Activated B cell treated with CpG ODN at 0.5 μM for 24 hours (primary cell): ENCODE measurements around the gene TPD52L1. TPM values are rescaled to one million over a fixed set of nuclear protein-coding genes. Genes with fewer than 3 reads are reported as not detected.

ENCODE experiments used
- ATAC-seq: fragments of 200-7000 bp; cut with Tn5 transposase; one replicate; pipeline ENCODE4 v1.10.0; 2021; ENCODE audit warnings: low read depth, mild to moderate bottlenecking, moderate library complexity
- CTCF ChIA-PET: fragments of 350-600 bp; sonication (Branson Sonifier 250); formaldehyde crosslinking; loops from one replicate; lab custom pipeline; 2021; ENCODE audit warnings: antibody characterized with exemption; lab: Charles Lee
- POLR2A ChIA-PET: fragments of 350-600 bp; sonication (Branson Sonifier 250); formaldehyde crosslinking; loops from one replicate; lab custom pipeline; 2021; ENCODE audit warnings: antibody characterized with exemption; lab: Charles Lee
- DNase-seq: peaks from one replicate; pipeline ENCODE4 v3.0.0; 2022
- H3K27ac Mint-ChIP-seq: one replicate; pipeline ENCODE4 v1.8.0; 2020; ENCODE audit warnings: mixed read lengths
- H3K27me3 Mint-ChIP-seq: one replicate; pipeline ENCODE4 v1.8.0; 2021; ENCODE audit warnings: mixed read lengths
- H3K36me3 Mint-ChIP-seq: one replicate; pipeline ENCODE4 v1.8.0; 2021; ENCODE audit warnings: low read depth, mixed read lengths
- H3K4me1 Mint-ChIP-seq: one replicate; pipeline ENCODE4 v1.8.0; 2021; ENCODE audit warnings: mixed read lengths
- H3K4me3 Mint-ChIP-seq: one replicate; pipeline ENCODE4 v1.8.0; 2020; ENCODE audit warnings: mild to moderate bottlenecking, mixed read lengths
- H3K9me3 Mint-ChIP-seq: one replicate; pipeline ENCODE4 v1.8.0; 2020; ENCODE audit warnings: mixed read lengths
- CTCF ChIP-seq: fragments of 200-600 bp; IDR thresholded peaks from one replicate; pipeline ENCODE4 v1.8.0; 2022; ENCODE audit warnings: antibody characterized with exemption, mild to moderate bottlenecking
- intact Hi-C: fragments of 100-400 bp; cut with micrococcal nuclease; formaldehyde crosslinking; loops from one replicate; pipeline ENCODE4 v1.15.1; 2024
- total RNA-seq: library from RNA; stranded (reverse); gene quantifications from 2 replicates; pipeline ENCODE4 v1.2.3, GENCODE V29; 2022

TPD52L1 gene
- total RNA-seq, 1 donor from 2014 or later = not detected

- CTCF ChIA-PET = no interaction called here
- POLR2A ChIA-PET = no interaction called here
- intact Hi-C loops = no loop called here
These were observed 42.0 kb downstream of the TPD52L1 start for GRCh38 chr6:125195526-125195925.

GRCh38 chr6:125196613-125197012, 43.0 kb downstream of the TPD52L1 start:
- ChIA-PET CTCF (no interaction called here), POLR2A (no interaction called here)
- H3K27me3 Mint-ChIP-seq = peaks cover 3% of the 10 kb centered on the region
- no peaks in the 10 kb centered on the region for H3K4me1 Mint-ChIP-seq
- no peaks in the 10 kb centered on the region for H3K36me3 Mint-ChIP-seq
- no peak for TF ChIP-seq CTCF
- ATAC-seq = no peak
- H3K9me3 Mint-ChIP-seq = no peaks in the 10 kb centered on the region
- intact Hi-C loops = no loop called here
- H3K4me3 Mint-ChIP-seq = no peak overlapping the region
- no peak for DNase-seq
- no peak overlapping the region for H3K27ac Mint-ChIP-seq

More at GRCh38 chr6:125195526-125195925, 42.0 kb downstream of the TPD52L1 start:
- DNase-seq = no peak
- Mint-ChIP-seq H3K27ac (no peak overlapping the region), H3K4me1 (no peaks in the 10 kb centered on the region), H3K36me3 (no peaks in the 10 kb centered on the region), H3K9me3 (no peaks in the 10 kb centered on the region), H3K27me3 (peaks cover 3% of the 10 kb centered on the region), H3K4me3 (no peak overlapping the region)
- ATAC-seq = no peak
- TF ChIP-seq CTCF = no peak

GRCh38 chr6:125197795-125198269, 44.3 kb downstream of the TPD52L1 start:
- intact Hi-C loops = no loop called here
- Mint-ChIP-seq H3K36me3 (no peaks in the 10 kb centered on the region), H3K27me3 (peaks cover 3% of the 10 kb centered on the region), H3K4me3 (no peak overlapping the region), H3K4me1 (no peaks in the 10 kb centered on the region), H3K9me3 (no peaks in the 10 kb centered on the region), H3K27ac (no peak overlapping the region)
- POLR2A ChIA-PET = no interaction called here
- no peak for DNase-seq
- CTCF ChIA-PET = no interaction called here
- no peak for TF ChIP-seq CTCF
- no peak for ATAC-seq

GRCh38 chr6:125198398-125198937, 44.9 kb downstream of the TPD52L1 start:
- Mint-ChIP-seq H3K27me3 (peaks cover 3% of the 10 kb centered on the region), H3K4me3 (no peak overlapping the region), H3K4me1 (no peaks in the 10 kb centered on the region), H3K27ac (no peak overlapping the region), H3K36me3 (no peaks in the 10 kb centered on the region), H3K9me3 (no peaks in the 10 kb centered on the region)
- intact Hi-C loops = no loop called here
- POLR2A ChIA-PET = no interaction called here
- ATAC-seq = no peak
- DNase-seq = no peak
- TF ChIP-seq CTCF = no peak
- CTCF ChIA-PET = no interaction called here

GRCh38 chr6:125200941-125201340, 47.4 kb downstream of the TPD52L1 start:
- H3K4me3 Mint-ChIP-seq = no peak overlapping the region
- TF ChIP-seq CTCF = no peak
- H3K27ac Mint-ChIP-seq = no peak overlapping the region
- ATAC-seq (no peak), DNase-seq (no peak)
- peaks cover 3% of the 10 kb centered on the region for H3K27me3 Mint-ChIP-seq
- no peaks in the 10 kb centered on the region for H3K4me1 Mint-ChIP-seq
- no peaks in the 10 kb centered on the region for H3K9me3 Mint-ChIP-seq
- intact Hi-C loops = no loop called here
- CTCF ChIA-PET = no interaction called here
- no peaks in the 10 kb centered on the region for H3K36me3 Mint-ChIP-seq
- POLR2A ChIA-PET = no interaction called here
